ENCODE measurements around the gene CCDC188. TPM values are rescaled to one million over a fixed set of nuclear protein-coding genes. Genes with fewer than 3 reads are reported as not detected.

CCDC188 gene
- total and polyA plus RNA-seq, 5 donors from 2014 or later = 0.44 TPM; not detected in 4

DNA sequence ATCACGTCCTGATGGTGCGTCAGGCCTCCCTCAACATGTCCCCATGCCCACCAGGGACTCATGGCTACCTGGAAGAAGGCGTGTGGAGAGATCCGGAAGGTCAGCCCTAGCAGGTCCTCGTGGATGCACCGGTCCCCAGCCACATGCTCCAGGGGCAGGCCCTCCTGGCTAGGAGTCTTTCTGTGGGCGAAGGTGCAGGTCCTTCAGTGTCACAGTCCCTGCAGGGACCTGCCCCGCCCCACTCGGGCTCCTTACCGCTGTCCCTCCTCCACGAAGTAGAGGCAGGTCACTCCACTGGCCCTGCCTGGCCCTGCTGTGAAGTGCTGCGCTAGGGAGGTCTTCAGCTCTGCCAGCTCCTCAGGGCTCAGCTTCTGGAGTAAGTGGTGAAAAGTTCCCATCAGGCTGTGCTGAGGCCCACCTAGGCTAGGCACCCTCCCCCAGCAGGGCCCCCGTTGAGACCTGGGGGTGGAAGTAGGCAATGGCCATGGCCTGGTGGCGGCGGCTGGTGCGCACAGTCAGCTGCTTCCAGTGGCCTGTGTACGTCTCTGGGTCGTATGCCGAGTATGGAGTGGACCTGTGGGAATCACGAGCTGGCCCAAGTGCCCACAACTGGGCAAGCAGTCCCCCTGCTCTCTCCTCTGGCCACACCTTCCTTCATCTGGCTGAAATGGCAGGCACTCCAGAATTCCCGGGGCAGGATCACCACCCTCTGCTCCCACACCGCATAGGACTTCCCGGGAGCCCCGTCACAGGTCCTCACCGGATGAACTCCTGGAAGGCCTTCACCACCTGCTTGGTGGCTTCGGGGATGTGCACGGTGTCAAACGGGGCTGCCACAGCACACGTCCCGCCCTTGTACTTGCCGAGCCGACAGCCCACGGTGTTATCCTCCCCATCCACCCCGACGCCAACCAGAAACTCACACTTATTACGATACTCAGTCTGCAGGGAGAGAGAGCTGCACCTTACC lies 36.1 kb downstream of the CCDC188 start:
- H3K9me3 ChIP-seq (ENCODE audit: control insufficient read depth in 2 of 2, low read length in 2 of 2) = no peaks in the 10 kb centered on the region
- Mint-ChIP-seq H3K4me1 (peaks cover 0 to 49% (median 26%) of the 10 kb centered on the region in 4 donors), H3K4me3 (peak overlapping the region; percentile 51 to 79 (median 72)), H3K9me3 (peaks cover 0 to 2% (median 0%) of the 10 kb centered on the region in 7 donors), H3K36me3 (peaks cover 5% of the 10 kb centered on the region), H3K27ac (peak overlapping the region; percentile 81 to 95 (median 88)), H3K27me3 (no peaks in the 10 kb centered on the region)
- peaks cover 46% of the 10 kb centered on the region for H3K4me1 ChIP-seq (ENCODE audit: control insufficient read depth, insufficient read depth, low read length, poor library complexity, severe bottlenecking)
- ATAC-seq (ENCODE audit: low read depth in 2 of 2) = no peak
- no peaks in the 10 kb centered on the region for H3K27me3 ChIP-seq (ENCODE audit: control insufficient read depth, insufficient read depth, low read length)
- no peak overlapping the region for H3K27ac ChIP-seq (ENCODE audit: insufficient read depth, low read length, poor library complexity, severe bottlenecking)
- no peak overlapping the region for H3K4me3 ChIP-seq (ENCODE audit: low read depth, low read length)
- DNase-seq = no peak
- H3K36me3 ChIP-seq (ENCODE audit: control insufficient read depth, insufficient read depth, low read length) = peaks cover 25% of the 10 kb centered on the region

DNA sequence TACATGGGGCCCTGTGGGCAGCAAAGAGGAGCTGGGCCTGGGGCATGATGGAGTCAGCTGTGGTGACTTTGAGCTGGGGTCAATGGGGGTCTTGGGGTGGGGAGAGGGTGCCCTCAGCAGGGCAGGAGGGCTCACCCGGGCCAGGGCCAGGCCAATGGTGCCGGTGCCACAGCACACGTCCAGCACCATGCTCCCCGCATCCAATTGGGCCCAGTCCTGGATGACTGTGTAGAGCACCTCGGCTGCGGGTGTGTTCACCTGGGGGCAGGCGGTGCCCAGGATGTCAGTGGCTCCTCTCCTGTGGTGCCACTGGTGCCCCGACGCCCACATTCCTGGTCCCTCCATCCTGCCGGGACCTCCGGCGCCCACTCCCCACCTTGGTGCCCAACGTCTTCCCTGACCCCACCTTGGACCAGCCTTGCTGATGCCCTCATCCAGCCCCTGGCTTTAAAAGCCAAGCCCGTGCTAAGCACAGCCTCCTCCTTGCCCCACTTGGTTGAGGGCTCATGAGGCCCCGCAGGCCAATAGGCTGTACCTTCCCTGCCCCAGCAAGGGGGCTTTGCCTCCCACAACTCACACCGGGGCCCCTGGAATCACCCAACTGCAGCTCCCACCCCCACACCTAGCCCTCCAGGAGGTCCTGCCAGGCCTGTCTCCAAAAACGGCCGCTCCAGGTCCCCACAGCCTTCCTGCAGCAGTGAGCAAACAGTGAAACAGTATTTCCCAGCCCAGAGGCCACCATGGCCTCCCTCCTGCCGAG lies 37.1 kb downstream of the CCDC188 start:
- no peak for ATAC-seq (ENCODE audit: low read depth in 2 of 2)
- Mint-ChIP-seq H3K36me3 (peaks cover 5% of the 10 kb centered on the region), H3K4me3 (peak overlapping the region in 3 of 4 donors; percentile 8 to 68 (median 24)), H3K27me3 (no peaks in the 10 kb centered on the region), H3K9me3 (peaks cover 0 to under 1% (median 0%) of the 10 kb centered on the region in 7 donors), H3K4me1 (peaks cover 0 to 40% (median 20%) of the 10 kb centered on the region in 4 donors), H3K27ac (peak overlapping the region in 1 of 3 donors; percentile 62)
- Histone ChIP-seq H3K27me3 (ENCODE audit: control insufficient read depth, insufficient read depth, low read length) (no peaks in the 10 kb centered on the region), H3K4me1 (ENCODE audit: control insufficient read depth, insufficient read depth, low read length, poor library complexity, severe bottlenecking) (peaks cover 43% of the 10 kb centered on the region), H3K36me3 (ENCODE audit: control insufficient read depth, insufficient read depth, low read length) (peaks cover 21% of the 10 kb centered on the region), H3K27ac (ENCODE audit: insufficient read depth, low read length, poor library complexity, severe bottlenecking) (no peak overlapping the region), H3K4me3 (ENCODE audit: low read depth, low read length) (no peak overlapping the region), H3K9me3 (ENCODE audit: control insufficient read depth in 2 of 2, low read length in 2 of 2) (no peaks in the 10 kb centered on the region)
- DNase-seq = no peak

DNA sequence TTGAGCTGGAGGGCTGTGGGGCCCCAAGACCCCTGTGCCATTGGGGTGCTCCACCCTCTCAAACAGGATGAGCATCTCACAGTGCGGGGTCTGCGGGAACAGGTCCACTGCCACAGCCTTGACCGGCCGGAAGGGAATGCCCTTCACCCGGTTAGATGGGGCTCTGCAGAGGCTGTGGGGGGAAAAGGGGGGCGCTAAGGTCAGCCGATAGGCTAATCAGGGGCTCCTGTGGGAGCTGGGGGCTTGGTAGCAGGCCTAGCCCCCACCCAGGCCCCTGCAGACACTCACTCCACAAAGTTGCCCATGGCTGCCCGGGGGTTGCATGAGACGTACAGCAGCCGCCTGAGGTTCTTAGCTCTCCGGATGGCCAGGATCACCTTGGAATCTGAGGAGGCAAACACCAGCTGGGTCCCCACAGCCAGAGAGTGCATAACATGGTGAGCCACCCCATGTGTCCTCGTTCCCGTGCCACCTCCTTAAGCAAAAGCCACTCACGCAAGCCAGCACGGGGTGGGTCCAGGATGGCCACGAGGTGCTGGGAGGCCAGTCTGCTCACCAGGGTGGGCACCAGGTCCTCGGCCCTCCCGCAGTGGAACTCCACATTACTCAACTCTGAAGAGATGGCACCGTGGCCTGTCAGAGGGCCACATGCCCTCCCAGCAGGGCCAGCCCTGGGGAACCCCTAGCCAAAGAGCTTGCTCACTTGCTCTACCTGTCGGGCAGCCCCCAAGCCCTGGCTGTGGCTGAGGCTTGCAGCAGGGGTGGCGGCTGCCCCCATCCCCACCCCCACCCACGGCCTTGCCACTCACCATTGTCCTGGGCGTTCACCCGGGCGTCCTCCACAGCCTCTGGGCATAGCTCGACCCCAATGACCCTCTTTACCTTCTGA lies 38.0 kb downstream of the CCDC188 start:
- Mint-ChIP-seq H3K27ac (no peak overlapping the region), H3K4me1 (peaks cover 0 to 31% (median 16%) of the 10 kb centered on the region in 4 donors), H3K4me3 (peak overlapping the region in 1 of 4 donors; percentile 24), H3K36me3 (peaks cover 7% of the 10 kb centered on the region), H3K9me3 (no peaks in the 10 kb centered on the region), H3K27me3 (no peaks in the 10 kb centered on the region)
- Histone ChIP-seq H3K4me3 (ENCODE audit: low read depth, low read length) (no peak overlapping the region), H3K27me3 (ENCODE audit: control insufficient read depth, insufficient read depth, low read length) (no peaks in the 10 kb centered on the region), H3K4me1 (ENCODE audit: control insufficient read depth, insufficient read depth, low read length, poor library complexity, severe bottlenecking) (peaks cover 35% of the 10 kb centered on the region), H3K36me3 (ENCODE audit: control insufficient read depth, insufficient read depth, low read length) (peaks cover 29% of the 10 kb centered on the region), H3K9me3 (ENCODE audit: control insufficient read depth in 2 of 2, low read length in 2 of 2) (no peaks in the 10 kb centered on the region), H3K27ac (ENCODE audit: insufficient read depth, low read length, poor library complexity, severe bottlenecking) (no peak overlapping the region)
- DNase-seq = no peak
- no peak for ATAC-seq (ENCODE audit: low read depth in 2 of 2)

DNA sequence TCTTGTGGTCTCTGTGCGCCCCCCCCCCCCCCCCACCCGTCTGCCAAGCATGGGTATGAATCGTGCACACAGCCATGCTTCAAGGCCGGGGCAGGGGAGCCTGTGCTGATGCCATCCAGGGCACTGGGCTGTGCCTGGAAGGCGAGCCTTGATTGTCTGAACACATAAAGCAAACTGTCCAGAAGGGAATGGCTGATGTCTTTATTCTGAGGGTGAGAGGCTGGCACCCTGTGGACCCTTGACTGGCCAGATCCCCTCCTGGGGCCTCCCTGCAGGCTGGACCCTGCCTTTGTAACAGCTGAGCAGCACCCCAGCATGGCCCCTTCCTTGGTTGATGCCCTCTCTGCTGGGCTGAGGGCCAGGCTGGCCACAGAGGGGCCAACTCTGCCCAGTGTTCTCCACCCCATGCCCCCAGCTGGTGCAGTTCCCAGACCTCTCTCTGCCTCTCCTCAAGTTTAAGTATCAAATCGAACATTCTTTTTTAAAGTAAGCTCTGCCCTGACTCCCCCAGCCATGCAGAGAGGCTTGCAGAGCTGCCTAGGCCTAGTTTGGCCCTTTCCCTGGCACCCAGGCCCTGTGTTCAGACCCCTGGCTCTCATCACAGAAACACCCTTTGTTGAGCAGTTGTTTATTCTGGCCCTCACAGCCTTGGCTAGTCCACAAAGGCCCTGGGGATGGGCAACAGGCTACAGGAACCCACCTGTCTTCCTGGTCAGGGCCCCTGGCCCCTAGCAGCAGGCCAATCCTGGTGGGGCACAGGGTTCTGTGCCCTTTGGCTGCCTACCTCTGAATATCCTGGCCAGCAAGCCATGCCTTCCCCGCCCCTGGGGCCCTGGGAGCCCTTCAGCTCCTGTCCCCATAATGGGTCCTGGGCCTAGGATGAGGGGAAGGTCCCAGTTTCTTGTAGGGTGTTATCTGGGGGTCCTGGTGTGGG lies 38.9 kb downstream of the CCDC188 start:
- no peaks in the 10 kb centered on the region for H3K27me3 ChIP-seq (ENCODE audit: control insufficient read depth, insufficient read depth, low read length)
- peaks cover 37% of the 10 kb centered on the region for H3K36me3 ChIP-seq (ENCODE audit: control insufficient read depth, insufficient read depth, low read length)
- Mint-ChIP-seq H3K36me3 (peaks cover 15% of the 10 kb centered on the region), H3K9me3 (no peaks in the 10 kb centered on the region), H3K27ac (peak overlapping the region in 2 of 3 donors; percentile 20 to 76), H3K4me3 (peak overlapping the region in 3 of 4 donors; percentile 13 to 67 (median 52)), H3K27me3 (no peaks in the 10 kb centered on the region), H3K4me1 (peaks cover 0 to 27% (median 14%) of the 10 kb centered on the region in 4 donors)
- no peak for DNase-seq
- H3K4me3 ChIP-seq (ENCODE audit: low read depth, low read length) = no peak overlapping the region
- peaks cover 35% of the 10 kb centered on the region for H3K4me1 ChIP-seq (ENCODE audit: control insufficient read depth, insufficient read depth, low read length, poor library complexity, severe bottlenecking)
- peak overlapping the region; percentile 52 for H3K27ac ChIP-seq (ENCODE audit: insufficient read depth, low read length, poor library complexity, severe bottlenecking)
- no peaks in the 10 kb centered on the region for H3K9me3 ChIP-seq (ENCODE audit: control insufficient read depth in 2 of 2, low read length in 2 of 2)
- no peak for ATAC-seq (ENCODE audit: low read depth in 2 of 2)

DNA sequence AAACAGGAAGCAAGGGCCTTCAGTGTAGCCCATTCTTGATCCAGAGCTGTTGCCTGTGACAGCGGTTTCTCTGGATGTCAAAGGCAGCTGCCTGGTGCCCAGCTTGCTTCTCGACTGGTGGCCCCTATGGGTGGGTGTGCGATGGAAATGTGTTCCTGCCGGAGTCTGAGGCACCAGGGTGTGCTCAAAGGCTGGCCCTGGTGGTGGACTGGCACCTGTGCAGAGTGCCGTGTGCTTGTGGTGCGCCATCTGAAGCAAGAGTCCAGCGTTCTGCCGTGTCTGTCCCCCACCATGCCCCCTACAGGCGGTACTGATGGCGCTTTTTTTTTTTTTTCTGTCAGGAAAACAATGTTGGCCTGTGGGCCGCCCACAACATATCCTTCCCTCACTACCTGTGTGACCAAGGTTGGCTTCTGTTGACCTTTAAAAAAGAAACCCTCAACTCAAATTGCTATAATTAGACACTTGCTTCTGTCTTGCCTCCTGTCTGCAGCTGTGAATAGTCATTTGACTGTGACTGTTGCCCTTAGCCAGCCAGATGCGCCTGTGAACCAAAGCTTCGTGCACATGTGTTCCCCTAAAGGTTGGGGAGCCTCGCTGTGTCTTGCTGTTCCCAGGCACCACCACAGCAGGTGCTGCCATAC lies 39.7 kb downstream of the CCDC188 start:
- H3K27me3 Mint-ChIP-seq = no peaks in the 10 kb centered on the region
- ATAC-seq (ENCODE audit: low read depth in 2 of 2) = peak; percentile 62 to 64
- Histone ChIP-seq H3K27ac (ENCODE audit: insufficient read depth, low read length, poor library complexity, severe bottlenecking) (peak overlapping the region; percentile 52), H3K9me3 (ENCODE audit: control insufficient read depth in 2 of 2, low read length in 2 of 2) (no peaks in the 10 kb centered on the region), H3K4me3 (ENCODE audit: low read depth, low read length) (no peak overlapping the region), H3K27me3 (ENCODE audit: control insufficient read depth, insufficient read depth, low read length) (no peaks in the 10 kb centered on the region), H3K36me3 (ENCODE audit: control insufficient read depth, insufficient read depth, low read length) (peaks cover 45% of the 10 kb centered on the region), H3K4me1 (ENCODE audit: control insufficient read depth, insufficient read depth, low read length, poor library complexity, severe bottlenecking) (peaks cover 28% of the 10 kb centered on the region)
- no peaks in the 10 kb centered on the region for H3K9me3 Mint-ChIP-seq
- peaks cover 15% of the 10 kb centered on the region for H3K36me3 Mint-ChIP-seq
- H3K4me1 Mint-ChIP-seq = peaks cover 0 to 24% (median 13%) of the 10 kb centered on the region in 4 donors
- H3K4me3 Mint-ChIP-seq = peak overlapping the region in 1 of 4 donors; percentile 67
- peak overlapping the region; percentile 52 to 69 (median 65) for H3K27ac Mint-ChIP-seq
- peak; percentile 24 to 71 (median 45) for DNase-seq

DNA sequence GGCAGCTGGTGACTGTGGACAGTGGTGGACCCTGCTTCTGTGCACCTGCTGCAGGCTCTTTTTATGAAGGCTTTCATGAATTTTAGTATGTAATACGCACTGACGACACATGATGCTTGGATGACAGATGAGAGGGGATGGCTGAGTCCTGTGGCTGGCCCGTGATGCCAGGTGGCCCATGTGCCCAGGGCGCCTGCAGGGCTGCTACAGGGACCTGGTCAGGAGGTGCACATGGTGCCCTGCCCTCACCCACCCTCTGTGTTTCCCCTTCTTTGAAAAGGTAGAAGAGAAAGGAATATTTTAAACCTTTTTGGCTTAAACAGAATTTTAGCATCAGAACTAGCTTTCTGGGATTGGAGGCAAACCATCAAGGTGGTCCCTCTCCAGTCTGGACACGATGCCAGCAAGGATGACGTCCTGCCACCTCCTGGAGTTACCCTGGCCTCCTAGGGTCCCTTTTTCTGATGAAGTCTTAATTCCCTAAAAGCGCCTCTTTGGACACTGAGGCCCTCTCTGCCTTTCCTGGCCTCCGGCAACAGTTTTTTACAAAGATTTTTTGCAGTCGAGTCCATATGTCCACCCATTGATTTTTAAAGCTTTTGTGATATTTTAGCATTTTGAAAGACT lies 40.4 kb downstream of the CCDC188 start:
- Histone ChIP-seq H3K36me3 (ENCODE audit: control insufficient read depth, insufficient read depth, low read length) (peaks cover 51% of the 10 kb centered on the region), H3K27ac (ENCODE audit: insufficient read depth, low read length, poor library complexity, severe bottlenecking) (peak overlapping the region; percentile 52), H3K27me3 (ENCODE audit: control insufficient read depth, insufficient read depth, low read length) (no peaks in the 10 kb centered on the region), H3K9me3 (ENCODE audit: control insufficient read depth in 2 of 2, low read length in 2 of 2) (no peaks in the 10 kb centered on the region), H3K4me3 (ENCODE audit: low read depth, low read length) (no peak overlapping the region), H3K4me1 (ENCODE audit: control insufficient read depth, insufficient read depth, low read length, poor library complexity, severe bottlenecking) (peaks cover 21% of the 10 kb centered on the region)
- H3K27me3 Mint-ChIP-seq = no peaks in the 10 kb centered on the region
- ATAC-seq (ENCODE audit: low read depth in 2 of 2) (no peak), DNase-seq (no peak)
- H3K36me3 Mint-ChIP-seq = peaks cover 15% of the 10 kb centered on the region
- H3K9me3 Mint-ChIP-seq = no peaks in the 10 kb centered on the region
- H3K27ac Mint-ChIP-seq = peak overlapping the region; percentile 37 to 69 (median 52)
- no peak overlapping the region for H3K4me3 Mint-ChIP-seq
- peaks cover 0 to 23% (median 12%) of the 10 kb centered on the region in 4 donors for H3K4me1 Mint-ChIP-seq

Data from CD4-positive, CD25-positive, alpha-beta regulatory T cell (primary cell).